Prostate gland (tissue), 2 donors: ENCODE measurements around the gene RAB30. TPM values are rescaled to one million over a fixed set of nuclear protein-coding genes. Genes with fewer than 3 reads are reported as not detected.

Experiments
- DNase-seq: peaks from one replicate; pipeline ENCODE4 v3.0.0-alpha.2; 2019; ENCODE audit warnings: low spot score
- H3K27ac ChIP-seq, 2 donors: fragments of 200-600 bp; sonication (generic); 2 replicates each; pipeline ENCODE4 v1.5.1; 2017 to 2019
- H3K27me3 ChIP-seq: fragments of 200-600 bp; sonication (generic); replicated peaks from 2 replicates; pipeline ENCODE4 v1.5.1; 2019; ENCODE audit not compliant: insufficient read depth
- H3K36me3 ChIP-seq, 2 donors: fragments of 200-600 bp; sonication (generic); 1 replicate in 1 of 2; 2 replicates in 1 of 2; pipeline versions ENCODE4 v1.5.1 to v1.8.1; 2017 to 2019
- H3K4me1 ChIP-seq: fragments of 200-600 bp; sonication (generic); replicated peaks from 2 replicates; pipeline ENCODE4 v1.5.1; 2019
- H3K4me3 ChIP-seq, 2 donors: fragments of 200-600 bp; sonication (generic); 2 replicates each; pipeline ENCODE4 v1.5.1; 2017 to 2019
- H3K9me3 ChIP-seq: fragments of 200-600 bp; sonication (generic); 2 replicates; pipeline ENCODE4 v1.5.1; 2017
- CTCF ChIP-seq, 4 experiments: fragments of 200-600 bp in 2 of 4; fragments of 450-650 bp in 2 of 4; sonication (generic) in 2 of 4; IDR thresholded peaks; 1 replicate in 3 of 4; 2 replicates in 1 of 4; pipeline ENCODE4 v1.5.1; 2016 to 2019; ENCODE audit warnings: antibody characterized with exemption in 4 of 4, mild to moderate bottlenecking in 2 of 4, moderate library complexity in 2 of 4
- POLR2A ChIP-seq: fragments of 450-650 bp; IDR thresholded peaks from one replicate; pipeline ENCODE4 v1.6.1; 2016; ENCODE audit warnings: antibody characterized with exemption, mild to moderate bottlenecking
- POLR2AphosphoS5 ChIP-seq: sonication (generic); formaldehyde crosslinking; IDR thresholded peaks from one replicate; pipeline ENCODE4 v1.6.1; 2017; ENCODE audit warnings: antibody characterized with exemption
- WGBS: methylation state at CpG from one replicate; pipeline ENCODE4 v1.1.5; 2018; 5-methylcytosine and 5-hydroxymethylcytosine counted together
- intact Hi-C: fragments of 100-400 bp; cut with DNase I; formaldehyde crosslinking; loops from one replicate; pipeline ENCODE4 v1.14.2; 2022
- total RNA-seq, 2 donors: library from RNA; depleted of rRNA; stranded (reverse); fragments of >200 nt; gene quantifications; one replicate each; pipeline ENCODE4 v1.1.0, GENCODE V29; 2016

The RAB30 gene
- total RNA-seq, 2 donors from 2014 or later: 13.3 to 15.9 TPM

- Histone ChIP-seq H3K27me3 (no peaks in the 10 kb centered on the region), H3K27ac (peak overlapping the region in 1 of 2 donors; percentile 22), H3K4me1 (peaks cover 5% of the 10 kb centered on the region), H3K9me3 (no peaks in the 10 kb centered on the region), H3K36me3 (no peaks in the 10 kb centered on the region), H3K4me3 (no peak overlapping the region)
- TF ChIP-seq POLR2A (no peak), CTCF (IDR thresholded peaks at IDR 0.05) (peak in 3 of 4 experiments; percentile 15 to 62 (median 44)), POLR2AphosphoS5 (peak; percentile 67)
- WGBS: 6% methylated on average over 2 of the region's 2 CpGs
- intact Hi-C loops: no loop called here
- DNase-seq: no peak
Observed at GRCh38 chr11:83087035-83087434, 15.3 kb upstream of the RAB30 start.

- DNase-seq: no peak
- Histone ChIP-seq H3K27ac (no peak overlapping the region), H3K9me3 (no peaks in the 10 kb centered on the region), H3K4me1 (no peaks in the 10 kb centered on the region), H3K36me3 (no peaks in the 10 kb centered on the region), H3K4me3 (no peak overlapping the region), H3K27me3 (no peaks in the 10 kb centered on the region)
- intact Hi-C loops: loop anchor here (10.0 kb wide), 1 partner anchor 115 kb away; the partner anchor contains the start of gene ANKRD42
- TF ChIP-seq POLR2A (no peak), CTCF (IDR thresholded peaks at IDR 0.05) (no peak), POLR2AphosphoS5 (no peak)
- WGBS: 71% methylated on average over 5 of the region's 5 CpGs
Observed at GRCh38 chr11:83079820-83080219, 8.1 kb upstream of the RAB30 start.

GRCh38 chr11:83078269-83078668, 6.6 kb upstream of the RAB30 start:
- no peaks in the 10 kb centered on the region for H3K4me1 ChIP-seq
- no peak overlapping the region for H3K27ac ChIP-seq
- no peak overlapping the region for H3K4me3 ChIP-seq
- intact Hi-C loops: loop anchor here (10.0 kb wide), 1 partner anchor 117 kb away; the partner anchor contains the start of gene ANKRD42
- no peak for DNase-seq
- WGBS: 63% methylated on average over 1 of the region's 1 CpG
- H3K27me3 ChIP-seq: no peaks in the 10 kb centered on the region
- no peaks in the 10 kb centered on the region for H3K9me3 ChIP-seq
- no peaks in the 10 kb centered on the region for H3K36me3 ChIP-seq
- no peak for TF ChIP-seq POLR2AphosphoS5
- no peak for TF ChIP-seq POLR2A
- TF ChIP-seq CTCF (IDR thresholded peaks at IDR 0.05): no peak

GRCh38 chr11:83073884-83074283, 2.2 kb upstream of the RAB30 start:
- H3K27ac ChIP-seq: no peak overlapping the region
- no peak for TF ChIP-seq POLR2A
- TF ChIP-seq POLR2AphosphoS5: no peak
- intact Hi-C loops: loop anchor here (5.0 to 10.0 kb wide), 3 partner anchors 53 to 172 kb away; partner anchors contain the start of genes ANKRD42, DDIAS and PRCP
- no peaks in the 10 kb centered on the region for H3K36me3 ChIP-seq
- H3K27me3 ChIP-seq: no peaks in the 10 kb centered on the region
- H3K4me1 ChIP-seq: peaks cover 3% of the 10 kb centered on the region
- H3K9me3 ChIP-seq: no peaks in the 10 kb centered on the region
- H3K4me3 ChIP-seq: no peak overlapping the region
- DNase-seq: no peak

- Histone ChIP-seq H3K4me1 (peaks cover 3% of the 10 kb centered on the region), H3K9me3 (no peaks in the 10 kb centered on the region), H3K36me3 (no peaks in the 10 kb centered on the region), H3K27ac (no peak overlapping the region), H3K27me3 (no peaks in the 10 kb centered on the region), H3K4me3 (peak overlapping the region in 1 of 2 donors; percentile 90)
- 83% methylated on average over 1 of the region's 1 CpG for WGBS
- intact Hi-C loops: loop anchor here (5.0 to 10.0 kb wide), 3 partner anchors 54 to 171 kb away; partner anchors contain the start of genes ANKRD42, DDIAS and PRCP
- DNase-seq: no peak
- no peak for TF ChIP-seq CTCF (IDR thresholded peaks at IDR 0.05)
- TF ChIP-seq POLR2AphosphoS5: no peak
- TF ChIP-seq POLR2A: no peak
Observed at GRCh38 chr11:83073258-83073657, 1.6 kb upstream of the RAB30 start.
